ENCODE measurements around the gene SPAG4. TPM values are rescaled to one million over a fixed set of nuclear protein-coding genes. Genes with fewer than 3 reads are reported as not detected.

The SPAG4 gene, protein sequence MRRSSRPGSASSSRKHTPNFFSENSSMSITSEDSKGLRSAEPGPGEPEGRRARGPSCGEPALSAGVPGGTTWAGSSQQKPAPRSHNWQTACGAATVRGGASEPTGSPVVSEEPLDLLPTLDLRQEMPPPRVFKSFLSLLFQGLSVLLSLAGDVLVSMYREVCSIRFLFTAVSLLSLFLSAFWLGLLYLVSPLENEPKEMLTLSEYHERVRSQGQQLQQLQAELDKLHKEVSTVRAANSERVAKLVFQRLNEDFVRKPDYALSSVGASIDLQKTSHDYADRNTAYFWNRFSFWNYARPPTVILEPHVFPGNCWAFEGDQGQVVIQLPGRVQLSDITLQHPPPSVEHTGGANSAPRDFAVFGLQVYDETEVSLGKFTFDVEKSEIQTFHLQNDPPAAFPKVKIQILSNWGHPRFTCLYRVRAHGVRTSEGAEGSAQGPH
- 1.7 TPM for polyA plus RNA-seq (2013)

- ChIA-PET POLR2A (interaction anchor here (0.9 to 2.2 kb wide), 3 partner anchors 48 to 338 kb away, joined by 4 to 9 read pairs (median 5); partner anchors contain the start of genes CPNE1, NFS1, RBM12 and ROMO1), CTCF (interaction anchor here (1.4 to 2.8 kb wide), 2 partner anchors 12 to 48 kb away, joined by 4 to 7 read pairs; partner anchors contain the start of genes CPNE1 and RBM12)
- Histone ChIP-seq H3K4me3 (ENCODE audit: control insufficient read depth in 1 of 7, extremely low read depth in 1 of 7, insufficient read depth in 4 of 7, low read depth in 2 of 7, low read length in 6 of 7) (peak within 1 kb of the TSS; percentile 37 to 80 (median 66)), H3K27me3 (replicated peaks in 2 of 5; ENCODE audit: control insufficient read depth in 4 of 5, insufficient read depth in 5 of 5, low read length in 4 of 5) (peaks cover 0 to 15% (median 4%) of the 10 kb centered on the region in 5 experiments), H3K27ac (ENCODE audit: insufficient read depth in 1 of 2, low read depth in 1 of 2, low read length in 2 of 2, poor library complexity in 1 of 2, severe bottlenecking in 2 of 2) (peak within 1 kb of the TSS; percentile 78 to 90), H3K4me1 (ENCODE audit: control extremely low read depth in 1 of 4, control insufficient read depth in 4 of 4, insufficient read depth in 4 of 4, low read length in 3 of 4) (peaks cover 0 to 41% (median 38%) of the 10 kb centered on the region in 4 experiments), H3K9me3 (ENCODE audit: control extremely low read depth in 1 of 5, control insufficient read depth in 4 of 5, insufficient read depth in 2 of 5, low read depth in 1 of 5, low read length in 4 of 5) (no peaks in the 10 kb centered on the region), H3K36me3 (ENCODE audit: control insufficient read depth in 4 of 4, insufficient read depth in 4 of 4, low read length in 3 of 4) (peaks cover 0 to 1% (median under 1%) of the 10 kb centered on the region in 4 experiments)
- 0% methylated on average over 66 of the region's 68 CpGs for WGBS (ENCODE audit: insufficient coverage)
- peak; percentile 99 to 100 (median 100) for DNase-seq
These were observed at the start of gene SPAG4 for GRCh38 chr20:35615667-35616464. TSS of gene SPAG4 (plus strand) at chr20:35615829. CDS start at chr20:35616004, 175 bp downstream.

DNA sequence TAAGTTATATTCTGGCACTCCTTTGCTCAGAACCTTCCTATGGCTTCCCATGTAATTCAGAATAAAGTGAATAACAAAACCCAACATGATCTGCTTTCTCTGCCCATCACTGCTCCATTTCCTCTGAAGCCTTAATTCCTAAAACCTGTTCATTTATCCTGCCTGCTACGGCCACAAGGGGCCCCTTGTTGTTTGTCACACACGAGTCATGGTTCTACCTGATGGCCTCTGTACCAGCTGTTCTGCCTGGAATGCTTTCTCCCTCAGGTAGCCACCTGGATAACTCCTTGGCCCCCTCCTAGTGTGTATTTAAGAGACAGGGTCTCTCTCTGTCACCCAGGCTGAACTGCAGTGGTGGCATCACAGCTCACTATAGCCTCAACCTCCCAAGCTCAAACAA, 47.0 kb upstream of the SPAG4 start:
- Histone ChIP-seq H3K27ac (ENCODE audit: insufficient read depth in 1 of 2, low read depth in 1 of 2, low read length in 2 of 2, poor library complexity in 1 of 2, severe bottlenecking in 2 of 2) (no peak overlapping the region), H3K36me3 (ENCODE audit: control insufficient read depth in 4 of 4, insufficient read depth in 4 of 4, low read length in 3 of 4) (no peaks in the 10 kb centered on the region), H3K4me1 (ENCODE audit: control extremely low read depth in 1 of 4, control insufficient read depth in 4 of 4, insufficient read depth in 4 of 4, low read length in 3 of 4) (no peaks in the 10 kb centered on the region), H3K27me3 (replicated peaks in 2 of 5; ENCODE audit: control insufficient read depth in 4 of 5, insufficient read depth in 5 of 5, low read length in 4 of 5) (no peaks in the 10 kb centered on the region), H3K4me3 (ENCODE audit: control insufficient read depth in 1 of 7, extremely low read depth in 1 of 7, insufficient read depth in 4 of 7, low read depth in 2 of 7, low read length in 6 of 7) (no peak overlapping the region), H3K9me3 (ENCODE audit: control extremely low read depth in 1 of 5, control insufficient read depth in 4 of 5, insufficient read depth in 2 of 5, low read depth in 1 of 5, low read length in 4 of 5) (peaks cover 0 to 5% (median 2%) of the 10 kb centered on the region in 5 experiments)
- peak; percentile 22 to 48 (median 40) for DNase-seq
- POLR2A ChIA-PET = no interaction called here
- 16% methylated on average over 2 of the region's 2 CpGs for WGBS (ENCODE audit: insufficient coverage)
- CTCF ChIA-PET = interaction anchor here (0.8 to 1.8 kb wide), 4 partner anchors 49 to 1320 kb away, joined by 3 to 5 read pairs (median 4); no protein-coding TSS in a partner anchor

- H3K4me3 ChIP-seq (ENCODE audit: control insufficient read depth in 1 of 7, extremely low read depth in 1 of 7, insufficient read depth in 4 of 7, low read depth in 2 of 7, low read length in 6 of 7) = no peak overlapping the region
- CTCF ChIA-PET = interaction anchor here (0.9 to 2.1 kb wide), 2 partner anchors 30 to 48 kb away, joined by 4 to 6 read pairs; no protein-coding TSS in a partner anchor
- DNase-seq = no peak
- POLR2A ChIA-PET = no interaction called here
- no peaks in the 10 kb centered on the region for H3K36me3 ChIP-seq (ENCODE audit: control insufficient read depth in 4 of 4, insufficient read depth in 4 of 4, low read length in 3 of 4)
- no peak overlapping the region for H3K27ac ChIP-seq (ENCODE audit: insufficient read depth in 1 of 2, low read depth in 1 of 2, low read length in 2 of 2, poor library complexity in 1 of 2, severe bottlenecking in 2 of 2)
- no peaks in the 10 kb centered on the region for H3K4me1 ChIP-seq (ENCODE audit: control extremely low read depth in 1 of 4, control insufficient read depth in 4 of 4, insufficient read depth in 4 of 4, low read length in 3 of 4)
- peaks cover 0 to 5% (median 2%) of the 10 kb centered on the region in 5 experiments for H3K9me3 ChIP-seq (ENCODE audit: control extremely low read depth in 1 of 5, control insufficient read depth in 4 of 5, insufficient read depth in 2 of 5, low read depth in 1 of 5, low read length in 4 of 5)
- no peaks in the 10 kb centered on the region for H3K27me3 ChIP-seq (replicated peaks in 2 of 5; ENCODE audit: control insufficient read depth in 4 of 5, insufficient read depth in 5 of 5, low read length in 4 of 5)
These were observed 44.1 kb upstream of the SPAG4 start for GRCh38 chr20:35571555-35571954.

DNA sequence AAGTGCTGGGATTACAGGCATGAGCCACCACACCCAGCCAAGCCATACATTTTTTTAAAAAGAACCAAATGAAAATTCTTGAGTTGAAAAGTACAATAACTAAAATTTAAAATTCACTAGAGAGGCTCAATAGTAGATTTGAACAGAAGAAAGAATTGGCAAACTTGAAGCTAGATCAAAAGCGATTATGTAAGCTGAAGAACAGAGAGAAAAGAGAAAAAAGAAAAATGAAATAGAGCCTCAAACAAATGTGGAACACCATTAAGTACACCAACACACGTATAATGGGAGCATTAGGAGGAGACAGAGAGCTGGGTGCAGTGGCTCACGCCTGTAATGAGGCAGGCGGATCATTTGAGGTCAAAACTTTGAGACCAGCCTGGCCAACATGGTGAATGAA, 42.8 kb upstream of the SPAG4 start:
- Histone ChIP-seq H3K9me3 (ENCODE audit: control extremely low read depth in 1 of 5, control insufficient read depth in 4 of 5, insufficient read depth in 2 of 5, low read depth in 1 of 5, low read length in 4 of 5) (peaks cover 0 to 5% (median 2%) of the 10 kb centered on the region in 5 experiments), H3K4me1 (ENCODE audit: control extremely low read depth in 1 of 4, control insufficient read depth in 4 of 4, insufficient read depth in 4 of 4, low read length in 3 of 4) (no peaks in the 10 kb centered on the region), H3K27ac (ENCODE audit: insufficient read depth in 1 of 2, low read depth in 1 of 2, low read length in 2 of 2, poor library complexity in 1 of 2, severe bottlenecking in 2 of 2) (no peak overlapping the region), H3K4me3 (ENCODE audit: control insufficient read depth in 1 of 7, extremely low read depth in 1 of 7, insufficient read depth in 4 of 7, low read depth in 2 of 7, low read length in 6 of 7) (no peak overlapping the region), H3K36me3 (ENCODE audit: control insufficient read depth in 4 of 4, insufficient read depth in 4 of 4, low read length in 3 of 4) (no peaks in the 10 kb centered on the region), H3K27me3 (replicated peaks in 2 of 5; ENCODE audit: control insufficient read depth in 4 of 5, insufficient read depth in 5 of 5, low read length in 4 of 5) (no peaks in the 10 kb centered on the region)
- POLR2A ChIA-PET = no interaction called here
- WGBS (ENCODE audit: insufficient coverage) = 100% methylated on average over 3 of the region's 4 CpGs
- CTCF ChIA-PET = interaction anchor here (1.1 to 2.1 kb wide), 2 partner anchors 19 to 46 kb away, joined by 3 to 6 read pairs; no protein-coding TSS in a partner anchor
- DNase-seq = peak in 1 of 3 donors; percentile 17

DNA sequence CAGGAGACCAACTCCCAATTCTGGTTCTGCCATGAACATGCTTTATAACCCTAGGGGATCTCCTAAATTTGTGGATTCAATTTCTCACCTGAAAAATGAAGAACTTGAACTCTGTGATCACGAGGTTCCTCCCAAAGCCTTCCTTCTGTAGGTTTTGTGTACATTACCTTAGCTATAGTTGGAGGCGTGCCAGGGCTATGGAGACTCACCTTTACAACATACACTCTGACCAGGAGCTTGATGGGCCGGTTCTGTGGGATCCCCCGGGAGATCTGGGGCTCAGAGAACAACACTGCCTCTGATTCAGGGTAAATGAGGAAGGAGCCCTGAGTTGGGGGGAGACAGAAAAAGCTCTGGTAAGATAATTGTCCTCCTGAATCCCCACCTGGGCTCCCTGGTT, 39.7 kb upstream of the SPAG4 start:
- Histone ChIP-seq H3K36me3 (ENCODE audit: control insufficient read depth in 4 of 4, insufficient read depth in 4 of 4, low read length in 3 of 4) (no peaks in the 10 kb centered on the region), H3K4me3 (ENCODE audit: control insufficient read depth in 1 of 7, extremely low read depth in 1 of 7, insufficient read depth in 4 of 7, low read depth in 2 of 7, low read length in 6 of 7) (no peak overlapping the region), H3K27ac (ENCODE audit: insufficient read depth in 1 of 2, low read depth in 1 of 2, low read length in 2 of 2, poor library complexity in 1 of 2, severe bottlenecking in 2 of 2) (no peak overlapping the region), H3K4me1 (ENCODE audit: control extremely low read depth in 1 of 4, control insufficient read depth in 4 of 4, insufficient read depth in 4 of 4, low read length in 3 of 4) (no peaks in the 10 kb centered on the region), H3K27me3 (replicated peaks in 2 of 5; ENCODE audit: control insufficient read depth in 4 of 5, insufficient read depth in 5 of 5, low read length in 4 of 5) (no peaks in the 10 kb centered on the region), H3K9me3 (ENCODE audit: control extremely low read depth in 1 of 5, control insufficient read depth in 4 of 5, insufficient read depth in 2 of 5, low read depth in 1 of 5, low read length in 4 of 5) (peaks cover 0 to 5% (median 2%) of the 10 kb centered on the region in 5 experiments)
- CTCF ChIA-PET = no interaction called here
- POLR2A ChIA-PET = no interaction called here
- no peak for DNase-seq
- 100% methylated on average over 1 of the region's 4 CpGs for WGBS (ENCODE audit: insufficient coverage)

GRCh38 chr20:35576816-35577215, 38.8 kb upstream of the SPAG4 start:
- Histone ChIP-seq H3K27ac (ENCODE audit: insufficient read depth in 1 of 2, low read depth in 1 of 2, low read length in 2 of 2, poor library complexity in 1 of 2, severe bottlenecking in 2 of 2) (no peak overlapping the region), H3K4me3 (ENCODE audit: control insufficient read depth in 1 of 7, extremely low read depth in 1 of 7, insufficient read depth in 4 of 7, low read depth in 2 of 7, low read length in 6 of 7) (no peak overlapping the region), H3K9me3 (ENCODE audit: control extremely low read depth in 1 of 5, control insufficient read depth in 4 of 5, insufficient read depth in 2 of 5, low read depth in 1 of 5, low read length in 4 of 5) (peaks cover 0 to 6% (median 4%) of the 10 kb centered on the region in 5 experiments), H3K36me3 (ENCODE audit: control insufficient read depth in 4 of 4, insufficient read depth in 4 of 4, low read length in 3 of 4) (no peaks in the 10 kb centered on the region), H3K27me3 (replicated peaks in 2 of 5; ENCODE audit: control insufficient read depth in 4 of 5, insufficient read depth in 5 of 5, low read length in 4 of 5) (no peaks in the 10 kb centered on the region), H3K4me1 (ENCODE audit: control extremely low read depth in 1 of 4, control insufficient read depth in 4 of 4, insufficient read depth in 4 of 4, low read length in 3 of 4) (no peaks in the 10 kb centered on the region)
- ChIA-PET CTCF (no interaction called here), POLR2A (no interaction called here)
- WGBS (ENCODE audit: insufficient coverage) = 72% methylated on average over 2 of the region's 3 CpGs
- DNase-seq = no peak

All from common myeloid progenitor, CD34-positive (primary cell).